ENCODE measurements around the gene PLEKHA8.
A peak's percentile ranks its signal among the peaks of the same experiment; 100 is the strongest.

The PLEKHA8 gene

GRCh38 chr7:30148426-30148825, 120.2 kb downstream of the PLEKHA8 start:
- DNase-seq: no peak

- DNase-seq: peak; percentile 68
Observed at GRCh38 chr7:30148951-30149459, 120.8 kb downstream of the PLEKHA8 start.

- no peak for DNase-seq
Observed at GRCh38 chr7:30149640-30150272, 121.5 kb downstream of the PLEKHA8 start.

GRCh38 chr7:30150711-30151110, 122.5 kb downstream of the PLEKHA8 start:
- DNase-seq: no peak

- no peak for DNase-seq
Observed at GRCh38 chr7:30154111-30154587, 125.9 kb downstream of the PLEKHA8 start.

- no peak for DNase-seq
Observed at GRCh38 chr7:30155481-30155880, 127.3 kb downstream of the PLEKHA8 start.

- DNase-seq: peak; percentile 37
Observed at GRCh38 chr7:30157204-30157603, 129.0 kb downstream of the PLEKHA8 start.

- DNase-seq: peak; percentile 41
Observed at GRCh38 chr7:30159163-30159562, 131.0 kb downstream of the PLEKHA8 start.

- DNase-seq: peak; percentile 89
Observed at GRCh38 chr7:30159698-30160143, 131.5 kb downstream of the PLEKHA8 start.

GRCh38 chr7:30160329-30160728, 132.1 kb downstream of the PLEKHA8 start:
- DNase-seq: no peak

- peak; percentile 59 for DNase-seq
Observed at GRCh38 chr7:30162133-30162532, 133.9 kb downstream of the PLEKHA8 start.

- DNase-seq: peak; percentile 100
Observed at GRCh38 chr7:30162622-30163124, 134.5 kb downstream of the PLEKHA8 start.

- DNase-seq: peak; percentile 95
Observed at GRCh38 chr7:30163231-30163894, 135.2 kb downstream of the PLEKHA8 start.

GRCh38 chr7:30164567-30164966, 136.4 kb downstream of the PLEKHA8 start:
- DNase-seq: peak; percentile 86

GRCh38 chr7:30165590-30165989, 137.4 kb downstream of the PLEKHA8 start:
- DNase-seq: no peak

- DNase-seq: peak; percentile 59
Observed at GRCh38 chr7:30166155-30166840, 138.1 kb downstream of the PLEKHA8 start.

- no peak for DNase-seq
Observed at GRCh38 chr7:30166841-30167235, 138.6 kb downstream of the PLEKHA8 start.

- no peak for DNase-seq
Observed at GRCh38 chr7:30167901-30168300, 139.7 kb downstream of the PLEKHA8 start.

- no peak for DNase-seq
Observed at GRCh38 chr7:30168835-30169573, 140.8 kb downstream of the PLEKHA8 start.

- DNase-seq: no peak
Observed at GRCh38 chr7:30169579-30169978, 141.4 kb downstream of the PLEKHA8 start.

- DNase-seq: no peak
Observed at GRCh38 chr7:30170476-30171205, 142.4 kb downstream of the PLEKHA8 start.
